Activated naive CD4-positive, alpha-beta T cell treated with anti-CD3 and anti-CD28 coated beads for 36 hours (primary cell): ENCODE results near the gene PET100. TPM values are rescaled to one million over a fixed set of nuclear protein-coding genes. Genes with fewer than 3 reads are reported as not detected.

Experiments
- CTCF ChIA-PET: fragments of 350-600 bp; sonication (Branson Sonifier 250); formaldehyde crosslinking; loops from one replicate; lab custom pipeline; 2021; ENCODE audit warnings: antibody characterized with exemption; lab: Charles Lee
- DNase-seq: peaks from one replicate; pipeline ENCODE4 v3.0.0-alpha.2; 2020
- H3K27ac Mint-ChIP-seq: one replicate; pipeline ENCODE4 v1.8.0; 2021; ENCODE audit warnings: mild to moderate bottlenecking, mixed read lengths
- H3K27me3 Mint-ChIP-seq: one replicate; pipeline ENCODE4 v1.8.0; 2021; ENCODE audit warnings: low read depth, mixed read lengths
- H3K36me3 Mint-ChIP-seq: one replicate; pipeline ENCODE4 v1.8.0; 2021; ENCODE audit warnings: low read depth, mixed read lengths
- H3K4me1 Mint-ChIP-seq: one replicate; pipeline ENCODE4 v1.8.0; 2021; ENCODE audit warnings: low read depth, mixed read lengths
- H3K4me3 Mint-ChIP-seq: one replicate; pipeline ENCODE4 v1.8.0; 2021; ENCODE audit warnings: mild to moderate bottlenecking, moderate library complexity, mixed read lengths
- H3K9me3 Mint-ChIP-seq: one replicate; pipeline ENCODE4 v1.8.0; 2021; ENCODE audit warnings: mixed read lengths
- intact Hi-C: fragments of 100-400 bp; cut with micrococcal nuclease; formaldehyde crosslinking; loops from one replicate; pipeline ENCODE4 v1.15.1; 2023
- total RNA-seq, 2 experiments: library from RNA; stranded (reverse); gene quantifications; one replicate each; pipeline ENCODE4 v1.2.3, GENCODE V29; 2021

PET100 gene
- total RNA-seq, 2 experiments from 2014 or later = 93.9 to 96.5 TPM

- Mint-ChIP-seq H3K27me3 (no peaks in the 10 kb centered on the region), H3K4me1 (peaks cover 40% of the 10 kb centered on the region), H3K27ac (peak overlapping the region; percentile 97), H3K36me3 (peaks cover 14% of the 10 kb centered on the region), H3K4me3 (peak overlapping the region; percentile 98), H3K9me3 (no peaks in the 10 kb centered on the region)
- intact Hi-C loops = loop anchor here (1.0 to 2.0 kb wide), 5 partner anchors 9 to 106 kb away; partner anchors contain the start of genes MCOLN1, PNPLA6, STXBP2 and TRAPPC5
- no peak for DNase-seq
- CTCF ChIA-PET = interaction anchor here (1.2 to 2.3 kb wide), 4 partner anchors 52 to 316 kb away, joined by 3 to 11 read pairs (median 6); partner anchors contain the start of gene TRAPPC5
Observed at GRCh38 chr19:7628589-7629311, 843 bp upstream of the PET100 start.

- CTCF ChIA-PET = no interaction called here
- intact Hi-C loops = no loop called here
- no peak overlapping the region for H3K4me3 Mint-ChIP-seq
- no peak overlapping the region for H3K27ac Mint-ChIP-seq
- peaks cover 12% of the 10 kb centered on the region for H3K36me3 Mint-ChIP-seq
- no peaks in the 10 kb centered on the region for H3K9me3 Mint-ChIP-seq
- peaks cover 48% of the 10 kb centered on the region for H3K4me1 Mint-ChIP-seq
- no peak for DNase-seq
- no peaks in the 10 kb centered on the region for H3K27me3 Mint-ChIP-seq
Observed at GRCh38 chr19:7631577-7631976, 2.0 kb downstream of the PET100 start.

- H3K36me3 Mint-ChIP-seq = peaks cover 8% of the 10 kb centered on the region
- no peak overlapping the region for H3K27ac Mint-ChIP-seq
- no peak for DNase-seq
- intact Hi-C loops = no loop called here
- CTCF ChIA-PET = interaction anchor here (0.9 kb wide), 1 partner anchor 28 kb away, joined by 3 read pairs; no protein-coding TSS in a partner anchor
- no peaks in the 10 kb centered on the region for H3K27me3 Mint-ChIP-seq
- H3K9me3 Mint-ChIP-seq = no peaks in the 10 kb centered on the region
- peaks cover 44% of the 10 kb centered on the region for H3K4me1 Mint-ChIP-seq
- no peak overlapping the region for H3K4me3 Mint-ChIP-seq
Observed at GRCh38 chr19:7632340-7633203, 3.0 kb downstream of the PET100 start.

- CTCF ChIA-PET = interaction anchor here (0.9 kb wide), 1 partner anchor 29 kb away, joined by 3 read pairs; no protein-coding TSS in a partner anchor
- no peak for DNase-seq
- Mint-ChIP-seq H3K4me1 (peaks cover 40% of the 10 kb centered on the region), H3K36me3 (peaks cover 7% of the 10 kb centered on the region), H3K9me3 (no peaks in the 10 kb centered on the region), H3K27ac (no peak within 1 kb of the TSS), H3K27me3 (no peaks in the 10 kb centered on the region), H3K4me3 (no peak within 1 kb of the TSS)
- intact Hi-C loops = no loop called here
Observed at GRCh38 chr19:7633698-7634097, 4.1 kb downstream of the PET100 start, which contains the start of gene PCP2. TSS of gene PCP2 (minus strand) at chr19:7633719. CDS start at chr19:7633457, 262 bp downstream.

- no peak for DNase-seq
- CTCF ChIA-PET = interaction anchor here (0.7 to 1.5 kb wide), 5 partner anchors 17 to 467 kb away, joined by 3 to 5 read pairs (median 4); partner anchors contain the start of gene TRAPPC5
- Mint-ChIP-seq H3K4me3 (no peak overlapping the region), H3K27ac (no peak overlapping the region), H3K9me3 (peaks cover 6% of the 10 kb centered on the region), H3K27me3 (no peaks in the 10 kb centered on the region), H3K4me1 (peaks cover 36% of the 10 kb centered on the region), H3K36me3 (peaks cover 12% of the 10 kb centered on the region)
- intact Hi-C loops = no loop called here
Observed at GRCh38 chr19:7635670-7636069, 6.1 kb downstream of the PET100 start.

- peaks cover 6% of the 10 kb centered on the region for H3K9me3 Mint-ChIP-seq
- peaks cover 32% of the 10 kb centered on the region for H3K4me1 Mint-ChIP-seq
- H3K4me3 Mint-ChIP-seq = peak overlapping the region; percentile 80
- peaks cover 12% of the 10 kb centered on the region for H3K36me3 Mint-ChIP-seq
- CTCF ChIA-PET = interaction anchor here (1.1 to 1.5 kb wide), 3 partner anchors 16 to 164 kb away, joined by 3 to 5 read pairs (median 4); partner anchors contain the start of gene TRAPPC5
- H3K27ac Mint-ChIP-seq = no peak overlapping the region
- DNase-seq = no peak
- intact Hi-C loops = no loop called here
- H3K27me3 Mint-ChIP-seq = no peaks in the 10 kb centered on the region
Observed at GRCh38 chr19:7636317-7636690, 6.7 kb downstream of the PET100 start.

- intact Hi-C loops = loop anchor here (1.0 kb wide), 1 partner anchor 8 kb away; the partner anchor contains the start of genes PET100 and XAB2
- H3K27ac Mint-ChIP-seq = peak within 1 kb of the TSS; percentile 75
- H3K9me3 Mint-ChIP-seq = peaks cover 6% of the 10 kb centered on the region
- H3K36me3 Mint-ChIP-seq = peaks cover 12% of the 10 kb centered on the region
- no peaks in the 10 kb centered on the region for H3K27me3 Mint-ChIP-seq
- peaks cover 32% of the 10 kb centered on the region for H3K4me1 Mint-ChIP-seq
- peak; percentile 94 for DNase-seq
- H3K4me3 Mint-ChIP-seq = peak within 1 kb of the TSS; percentile 80
- CTCF ChIA-PET = interaction anchor here (1.3 to 1.7 kb wide), 3 partner anchors 12 to 163 kb away, joined by 3 to 6 read pairs (median 6); no protein-coding TSS in a partner anchor
Observed at GRCh38 chr19:7636691-7637373, 7.2 kb downstream of the PET100 start, which contains the start of gene STXBP2. TSS of gene STXBP2 (plus strand) at chr19:7637110. CDS start at chr19:7637150, 40 bp downstream.

- peak overlapping the region; percentile 80 for H3K4me3 Mint-ChIP-seq
- H3K36me3 Mint-ChIP-seq = peaks cover 12% of the 10 kb centered on the region
- peaks cover 32% of the 10 kb centered on the region for H3K4me1 Mint-ChIP-seq
- H3K9me3 Mint-ChIP-seq = peaks cover 6% of the 10 kb centered on the region
- H3K27ac Mint-ChIP-seq = peak overlapping the region; percentile 65
- CTCF ChIA-PET = interaction anchor here (0.7 to 1.7 kb wide), 6 partner anchors 11 to 162 kb away, joined by 3 to 6 read pairs (median 4); partner anchors contain the start of gene TRAPPC5
- DNase-seq = no peak
- H3K27me3 Mint-ChIP-seq = no peaks in the 10 kb centered on the region
- intact Hi-C loops = loop anchor here (1.0 kb wide), 1 partner anchor 8 kb away; the partner anchor contains the start of genes PET100 and XAB2
Observed at GRCh38 chr19:7637374-7638256, 8.0 kb downstream of the PET100 start.

GRCh38 chr19:7638802-7639465 lies 9.3 kb downstream of the PET100 start:
- Mint-ChIP-seq H3K27me3 (no peaks in the 10 kb centered on the region), H3K9me3 (peaks cover 6% of the 10 kb centered on the region), H3K36me3 (peaks cover 10% of the 10 kb centered on the region), H3K4me3 (peak overlapping the region; percentile 2), H3K27ac (no peak overlapping the region), H3K4me1 (peaks cover 32% of the 10 kb centered on the region)
- DNase-seq = no peak
- CTCF ChIA-PET = interaction anchor here (1.1 kb wide), 1 partner anchor 13 kb away, joined by 3 read pairs; no protein-coding TSS in a partner anchor
- intact Hi-C loops = no loop called here

GRCh38 chr19:7639863-7640348 lies 10.3 kb downstream of the PET100 start:
- Mint-ChIP-seq H3K36me3 (peaks cover 10% of the 10 kb centered on the region), H3K4me3 (no peak overlapping the region), H3K9me3 (peaks cover 6% of the 10 kb centered on the region), H3K27me3 (no peaks in the 10 kb centered on the region), H3K27ac (no peak overlapping the region), H3K4me1 (peaks cover 30% of the 10 kb centered on the region)
- intact Hi-C loops = no loop called here
- no peak for DNase-seq
- CTCF ChIA-PET = no interaction called here
